HepG2 (cell line): Measurements from ENCODE around the gene BACH2. TPM values are rescaled to one million over a fixed set of nuclear protein-coding genes. Genes with fewer than 3 reads are reported as not detected.

Experiments
- ATAC-seq: fragments of 200-7000 bp; cut with Tn5 transposase; 3 replicates; pipeline ENCODE4 v1.9.1; 2020; ENCODE audit warnings: mild to moderate bottlenecking, moderate library complexity
- BruUV-seq: library from RNA; stranded (reverse); fragments of 400-500 nt; replicated peaks from 2 replicates; lab custom pipeline; 2021; lab: Mats Ljungman, UMichigan
- CTCF ChIA-PET: fragments of 300-600 bp; formaldehyde crosslinking; extraction: SDS; loops from one replicate; lab custom pipeline; 2021; ENCODE audit warnings: low total read pairs, inconsistent platforms, low intra/inter-chr PET ratio; lab: Yijun Ruan, JAX
- POLR2A ChIA-PET: fragments of 350-600 bp; sonication (Branson Sonifier 250); formaldehyde crosslinking; loops from one replicate; lab custom pipeline; 2020; ENCODE audit warnings: antibody characterized with exemption, inconsistent platforms; lab: Yijun Ruan, JAX
- DNase-seq: peaks from one replicate; pipeline ENCODE4 v3.0.0-alpha.2; 2015; ENCODE audit warnings: low spot score
- FAIRE-seq: peaks from 3 replicates; lab custom pipeline; 2011; peaks lifted over from hg19 to GRCh38; lab: Jason Lieb, UNC
- H2AFZ ChIP-seq: one replicate; pipeline ENCODE4 v1.6.1; 2011; ENCODE audit warnings: low read length, inconsistent platforms
- H3K27ac ChIP-seq: fragments of 300-600 bp; 3 replicates; pipeline ENCODE4 v1.8.0; 2011; ENCODE audit warnings: mixed run types, mild to moderate bottlenecking, mixed read lengths, low read length, inconsistent platforms; ENCODE audit not compliant: insufficient read depth; ENCODE audit errors: extremely low read length
- H3K27me3 ChIP-seq, 2 experiments: fragments of 200-600 bp in 1 of 2; 2 replicates in 1 of 2; 3 replicates in 1 of 2; pipeline versions ENCODE4 v1.6.0 to v1.8.0; 2011; ENCODE audit warnings: low read length in 2 of 2, mild to moderate bottlenecking in 2 of 2, moderate library complexity in 2 of 2, inconsistent platforms in 1 of 2; ENCODE audit not compliant: insufficient read depth in 2 of 2, control insufficient read depth in 1 of 2
- H3K36me3 ChIP-seq, 2 experiments: fragments of 200-600 bp in 1 of 2; replicated peaks in 1 of 2; 2 replicates in 1 of 2; 3 replicates in 1 of 2; pipeline versions ENCODE4 v1.5.1 to v1.8.0; 2011; ENCODE audit warnings: low read length in 2 of 2, inconsistent platforms in 1 of 2; ENCODE audit not compliant: insufficient read depth in 2 of 2, control insufficient read depth in 1 of 2
- H3K4me1 ChIP-seq: 2 replicates; pipeline ENCODE4 v1.5.1; 2012; ENCODE audit warnings: low read length, inconsistent platforms; ENCODE audit not compliant: insufficient read depth
- H3K4me2 ChIP-seq: 2 replicates; pipeline ENCODE4 v1.6.0; 2011; ENCODE audit warnings: low read depth, low read length, inconsistent platforms
- H3K4me3 ChIP-seq, 3 experiments: fragments of 200-600 bp in 1 of 3; sonication (generic), shearing (Covaris generic) in 1 of 3; replicated peaks in 1 of 3; 2 replicates each; pipeline ENCODE4 v1.5.1; 2011 to 2016; ENCODE audit warnings: low read length in 3 of 3, inconsistent platforms in 2 of 3, low read depth in 2 of 3, mild to moderate bottlenecking in 2 of 3, control low read depth in 1 of 3, mixed read lengths in 1 of 3; ENCODE audit not compliant: insufficient read depth in 1 of 3
- H3K79me2 ChIP-seq: one replicate; pipeline ENCODE4 v1.6.1; 2011; ENCODE audit warnings: low read length, inconsistent platforms; ENCODE audit not compliant: insufficient read depth
- H3K9ac ChIP-seq: 2 replicates; pipeline ENCODE4 v1.6.0; 2011; ENCODE audit warnings: mild to moderate bottlenecking, low read depth, low read length, inconsistent platforms; ENCODE audit not compliant: insufficient read depth
- H3K9me3 ChIP-seq: 2 replicates; pipeline ENCODE4 v1.5.1; 2012; ENCODE audit warnings: mild to moderate bottlenecking, low read length
- H4K20me1 ChIP-seq: 2 replicates; pipeline ENCODE4 v1.6.0; 2011; ENCODE audit warnings: inconsistent platforms, mild to moderate bottlenecking, low read length, moderate library complexity; ENCODE audit not compliant: insufficient read depth
- CCAR2 ChIP-seq: fragments of 200-400 bp; formaldehyde crosslinking; optimal IDR thresholded peaks from 2 replicates; pipeline ENCODE3; 2018; ENCODE audit warnings: low read depth, mild to moderate bottlenecking, low read length, moderate library complexity
- EHMT2 ChIP-seq: fragments of 200-600 bp; sonication (generic); IDR thresholded peaks from 2 replicates; pipeline ENCODE4 v1.7.0; 2017; ENCODE audit warnings: antibody characterized with exemption, low read depth, low read length, borderline replicate concordance
- HES4 ChIP-seq: sonication (generic); formaldehyde crosslinking; IDR thresholded peaks from 2 replicates; pipeline ENCODE4 v1.9.0; 2021; ENCODE audit warnings: mild to moderate bottlenecking, missing genetic modification reagents, borderline replicate concordance
- MTF2 ChIP-seq: sonication (generic); formaldehyde crosslinking; IDR thresholded peaks from 2 replicates; pipeline ENCODE4 v1.5.0; 2020; ENCODE audit warnings: missing genetic modification reagents, borderline replicate concordance
- NFIB ChIP-seq: sonication (generic); formaldehyde crosslinking; IDR thresholded peaks from 2 replicates; pipeline ENCODE4 v1.9.0; 2021; ENCODE audit warnings: missing genetic modification reagents, mild to moderate bottlenecking, borderline replicate concordance
- NR3C1 ChIP-seq: sonication (generic); formaldehyde crosslinking; IDR thresholded peaks from 2 replicates; pipeline ENCODE4 v1.4.0; 2020; ENCODE audit warnings: missing genetic modification reagents
- SOX5 ChIP-seq: IDR thresholded peaks from 2 replicates; pipeline ENCODE4 v1.6.1; 2016; ENCODE audit warnings: borderline replicate concordance
- SP4 ChIP-seq: sonication (generic); formaldehyde crosslinking; IDR thresholded peaks from 2 replicates; pipeline ENCODE4 v1.8.1; 2023; ENCODE audit warnings: mild to moderate bottlenecking, missing genetic modification reagents
- SP5 ChIP-seq: IDR thresholded peaks from 2 replicates; pipeline ENCODE4 v1.6.1; 2016; ENCODE audit warnings: low read depth, borderline replicate concordance
- ZSCAN29 ChIP-seq: sonication (generic); formaldehyde crosslinking; conservative IDR thresholded peaks from 2 replicates; pipeline ENCODE4 v1.4.0; 2020; ENCODE audit warnings: mild to moderate bottlenecking, missing genetic modification reagents
- WGBS: methylation state at CpG from one replicate; pipeline ENCODE4 v1.1.6; 2017; ENCODE audit warnings: low lambda C conversion rate; 5-methylcytosine and 5-hydroxymethylcytosine counted together
- in situ Hi-C: cut with HindIII; loops from 2 replicates; pipeline ENCODE4 v1.10.0; 2017; ENCODE audit warnings: low pct_unique_long_range_greater_than_20kb; ENCODE audit not compliant: extremely low pct_ligation_motif_present
- intact Hi-C: fragments of 100-400 bp; cut with micrococcal nuclease; formaldehyde crosslinking; loops from one replicate; pipeline ENCODE4 v1.10.0; 2022; ENCODE audit not compliant: unreplicated experiment
- polyA plus RNA-seq, 8 experiments: library from polyadenylated mRNA; depleted of rRNA in 3 of 8; stranded (reverse) in 7 of 8; unstranded in 1 of 8; fragments of >200 nt; fragmentation: Illumina TruSeq in 4 of 8; extraction: Trizol in 4 of 8; gene quantifications; 2 replicates each; pipeline versions ENCODE4 v1.2.1 to v1.2.3, GENCODE V29; 2011 to 2016; ENCODE audit warnings: low read depth in 4 of 8, missing spikeins in 1 of 8, mixed read lengths in 1 of 8; ENCODE audit not compliant: insufficient read depth in 1 of 8
- total RNA-seq, 5 experiments: library from RNA; depleted of rRNA; stranded (reverse); fragments of >200 nt; fragmentation: Illumina TruSeq; extraction: Trizol; gene quantifications; 2 replicates each; pipeline ENCODE4 v1.2.3, GENCODE V29; 2016; ENCODE audit warnings: low read depth in 1 of 5
- TF ChIP-seq, protein P1 (sequence below): sonication (generic); formaldehyde crosslinking; IDR thresholded peaks from 2 replicates; pipeline ENCODE4 v1.4.0; 2020; ENCODE audit warnings: mild to moderate bottlenecking, low read depth, missing genetic modification reagents
- TF ChIP-seq, protein P2 (sequence below): sonication (generic); formaldehyde crosslinking; IDR thresholded peaks from 2 replicates; pipeline ENCODE4 v1.8.1; 2023; ENCODE audit warnings: missing genetic modification reagents, mild to moderate bottlenecking, borderline replicate concordance
- TF ChIP-seq, protein P3 (sequence below): sonication (generic); formaldehyde crosslinking; IDR thresholded peaks from 2 replicates; pipeline ENCODE4 v1.4.0; 2020; ENCODE audit warnings: mild to moderate bottlenecking, missing genetic modification reagents
- TF ChIP-seq, protein P4 (sequence below): sonication (generic); formaldehyde crosslinking; IDR thresholded peaks from 2 replicates; pipeline ENCODE4 v1.4.0; 2020; ENCODE audit warnings: missing genetic modification reagents

BACH2 gene
- total and polyA plus RNA-seq, 2 of the 13 experiments (the other 11 are each of a cell fraction or from before 2014, with no cell fraction given): 0.01 TPM; not detected in 1

DNA sequence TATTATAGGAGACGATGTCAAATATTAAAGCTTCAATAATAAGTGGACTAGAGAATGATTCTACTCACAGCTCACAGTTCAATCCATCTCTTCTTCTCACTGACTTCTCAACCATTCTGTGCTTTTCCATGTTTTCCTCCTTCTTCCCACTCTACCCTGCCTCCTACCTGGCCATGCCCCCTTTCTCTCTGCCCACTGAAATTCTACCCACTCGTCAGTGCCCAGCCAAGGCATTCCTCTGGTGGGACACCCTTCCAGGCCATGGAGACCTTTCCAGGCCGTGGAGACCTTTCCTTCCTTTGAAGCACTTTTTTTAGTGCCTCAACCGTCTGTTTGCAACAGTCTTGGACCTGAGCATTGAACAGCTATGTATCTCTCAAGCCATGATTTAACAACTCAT lies 18.5 kb downstream of the BACH2 start:
- 6% methylated on average over 4 of the region's 4 CpGs for WGBS
- H3K4me1 ChIP-seq: no peaks in the 10 kb centered on the region
- H2AFZ ChIP-seq: no peak overlapping the region
- TF ChIP-seq, protein P1, sequence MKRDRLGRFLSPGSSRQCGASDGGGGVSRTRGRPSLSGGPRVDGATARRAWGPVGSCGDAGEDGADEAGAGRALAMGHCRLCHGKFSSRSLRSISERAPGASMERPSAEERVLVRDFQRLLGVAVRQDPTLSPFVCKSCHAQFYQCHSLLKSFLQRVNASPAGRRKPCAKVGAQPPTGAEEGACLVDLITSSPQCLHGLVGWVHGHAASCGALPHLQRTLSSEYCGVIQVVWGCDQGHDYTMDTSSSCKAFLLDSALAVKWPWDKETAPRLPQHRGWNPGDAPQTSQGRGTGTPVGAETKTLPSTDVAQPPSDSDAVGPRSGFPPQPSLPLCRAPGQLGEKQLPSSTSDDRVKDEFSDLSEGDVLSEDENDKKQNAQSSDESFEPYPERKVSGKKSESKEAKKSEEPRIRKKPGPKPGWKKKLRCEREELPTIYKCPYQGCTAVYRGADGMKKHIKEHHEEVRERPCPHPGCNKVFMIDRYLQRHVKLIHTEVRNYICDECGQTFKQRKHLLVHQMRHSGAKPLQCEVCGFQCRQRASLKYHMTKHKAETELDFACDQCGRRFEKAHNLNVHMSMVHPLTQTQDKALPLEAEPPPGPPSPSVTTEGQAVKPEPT: no peak
- TF ChIP-seq MTF2 (no peak), NFIB (no peak), EHMT2 (no peak), HES4 (CRISPR knock-in tag) (no peak), NR3C1 (no peak), SOX5 (CRISPR knock-in tag) (no peak), ZSCAN29 (CRISPR knock-in tag) (no peak), SP4 (CRISPR knock-in tag) (no peak), CCAR2 (no peak), SP5 (CRISPR knock-in tag) (no peak)
- TF ChIP-seq, protein P2, sequence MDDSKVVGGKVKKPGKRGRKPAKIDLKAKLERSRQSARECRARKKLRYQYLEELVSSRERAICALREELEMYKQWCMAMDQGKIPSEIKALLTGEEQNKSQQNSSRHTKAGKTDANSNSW (CRISPR knock-in tag): no peak
- TF ChIP-seq, protein P3, sequence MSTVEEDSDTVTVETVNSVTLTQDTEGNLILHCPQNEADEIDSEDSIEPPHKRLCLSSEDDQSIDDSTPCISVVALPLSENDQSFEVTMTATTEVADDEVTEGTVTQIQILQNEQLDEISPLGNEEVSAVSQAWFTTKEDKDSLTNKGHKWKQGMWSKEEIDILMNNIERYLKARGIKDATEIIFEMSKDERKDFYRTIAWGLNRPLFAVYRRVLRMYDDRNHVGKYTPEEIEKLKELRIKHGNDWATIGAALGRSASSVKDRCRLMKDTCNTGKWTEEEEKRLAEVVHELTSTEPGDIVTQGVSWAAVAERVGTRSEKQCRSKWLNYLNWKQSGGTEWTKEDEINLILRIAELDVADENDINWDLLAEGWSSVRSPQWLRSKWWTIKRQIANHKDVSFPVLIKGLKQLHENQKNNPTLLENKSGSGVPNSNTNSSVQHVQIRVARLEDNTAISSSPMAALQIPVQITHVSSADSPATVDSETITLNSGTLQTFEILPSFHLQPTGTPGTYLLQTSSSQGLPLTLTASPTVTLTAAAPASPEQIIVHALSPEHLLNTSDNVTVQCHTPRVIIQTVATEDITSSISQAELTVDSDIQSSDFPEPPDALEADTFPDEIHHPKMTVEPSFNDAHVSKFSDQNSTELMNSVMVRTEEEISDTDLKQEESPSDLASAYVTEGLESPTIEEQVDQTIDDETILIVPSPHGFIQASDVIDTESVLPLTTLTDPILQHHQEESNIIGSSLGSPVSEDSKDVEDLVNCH (CRISPR knock-in tag): no peak
- TF ChIP-seq, protein P4, sequence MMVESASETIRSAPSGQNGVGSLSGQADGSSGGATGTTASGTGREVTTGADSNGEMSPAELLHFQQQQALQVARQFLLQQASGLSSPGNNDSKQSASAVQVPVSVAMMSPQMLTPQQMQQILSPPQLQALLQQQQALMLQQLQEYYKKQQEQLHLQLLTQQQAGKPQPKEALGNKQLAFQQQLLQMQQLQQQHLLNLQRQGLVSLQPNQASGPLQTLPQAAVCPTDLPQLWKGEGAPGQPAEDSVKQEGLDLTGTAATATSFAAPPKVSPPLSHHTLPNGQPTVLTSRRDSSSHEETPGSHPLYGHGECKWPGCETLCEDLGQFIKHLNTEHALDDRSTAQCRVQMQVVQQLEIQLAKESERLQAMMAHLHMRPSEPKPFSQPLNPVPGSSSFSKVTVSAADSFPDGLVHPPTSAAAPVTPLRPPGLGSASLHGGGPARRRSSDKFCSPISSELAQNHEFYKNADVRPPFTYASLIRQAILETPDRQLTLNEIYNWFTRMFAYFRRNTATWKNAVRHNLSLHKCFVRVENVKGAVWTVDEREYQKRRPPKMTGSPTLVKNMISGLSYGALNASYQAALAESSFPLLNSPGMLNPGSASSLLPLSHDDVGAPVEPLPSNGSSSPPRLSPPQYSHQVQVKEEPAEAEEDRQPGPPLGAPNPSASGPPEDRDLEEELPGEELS (CRISPR knock-in tag): no peak
- TF ChIP-seq, all 625 proteins: peak for 0
- Histone ChIP-seq H3K4me2 (no peak overlapping the region), H3K4me3 (no peak overlapping the region), H3K27ac (no peak overlapping the region), H3K27me3 (0 out of 5 replicates have a peak, but pooled peaks cover 0 to 3% of the 10 kb centered on the region in 2 experiments), H3K9ac (no peak overlapping the region), H3K9me3 (no peaks in the 10 kb centered on the region), H3K36me3 (no peaks in the 10 kb centered on the region), H4K20me1 (no peaks in the 10 kb centered on the region), H3K79me2 (no peaks in the 10 kb centered on the region)
- POLR2A ChIA-PET: no interaction called here
- no peak for FAIRE-seq
- DNase-seq: no peak
- intact Hi-C loops: no loop called here
- BruUV-seq: no TSS peak
- CTCF ChIA-PET: no interaction called here
- in situ Hi-C loops: loop anchor here (25.0 kb wide), 1 partner anchor 209 kb away; no protein-coding TSS in a partner anchor
- no peak for ATAC-seq
